ENCODE results near the gene ADARB1. TPM values are rescaled to one million over a fixed set of nuclear protein-coding genes. Genes with fewer than 3 reads are reported as not detected.
A peak's percentile ranks its signal among the peaks of the same experiment; 100 is the strongest.

ADARB1 gene
- total and polyA plus RNA-seq, 8 donors = 23.8 to 53.4 (median 30.2) TPM

- H3K4me3 ChIP-seq = no peak overlapping the region
- H3K4me1 ChIP-seq = peaks cover 10 to 50% of the 10 kb centered on the region in 2 donors
- DNase-seq (no peak), ATAC-seq (peak; percentile 38)
- no peak overlapping the region for H3K27ac ChIP-seq
- intact Hi-C loops (cut with DNase I) = no loop called here
- no peaks in the 10 kb centered on the region for H3K9me3 ChIP-seq
- H3K27me3 ChIP-seq = peaks cover 0 to 8% of the 10 kb centered on the region in 2 donors
- no peak for TF ChIP-seq CTCF (IDR thresholded peaks at IDR 0.05)
- H3K36me3 ChIP-seq = no peaks in the 10 kb centered on the region
These were observed 6.4 kb downstream of the ADARB1 start for GRCh38 chr21:45080639-45081414.

- H3K27ac ChIP-seq = no peak overlapping the region
- no peaks in the 10 kb centered on the region for H3K9me3 ChIP-seq
- no peak for TF ChIP-seq CTCF (IDR thresholded peaks at IDR 0.05)
- ATAC-seq (no peak), DNase-seq (no peak)
- intact Hi-C loops (cut with DNase I) = no loop called here
- H3K36me3 ChIP-seq = no peaks in the 10 kb centered on the region
- H3K4me3 ChIP-seq = no peak overlapping the region
- H3K4me1 ChIP-seq = peaks cover 5 to 47% of the 10 kb centered on the region in 2 donors
- H3K27me3 ChIP-seq = no peaks in the 10 kb centered on the region
These were observed 7.3 kb downstream of the ADARB1 start for GRCh38 chr21:45081636-45082035.

- Histone ChIP-seq H3K27ac (peak overlapping the region in 1 of 2 donors; percentile 20), H3K36me3 (no peaks in the 10 kb centered on the region), H3K9me3 (no peaks in the 10 kb centered on the region), H3K4me3 (no peak overlapping the region), H3K27me3 (no peaks in the 10 kb centered on the region), H3K4me1 (peaks cover 5 to 50% of the 10 kb centered on the region in 2 donors)
- ATAC-seq = no peak
- no peak for TF ChIP-seq CTCF (IDR thresholded peaks at IDR 0.05)
- intact Hi-C loops (cut with DNase I) = no loop called here
- no peak for DNase-seq
These were observed 8.4 kb downstream of the ADARB1 start for GRCh38 chr21:45082736-45083135.

- Histone ChIP-seq H3K4me3 (no peak overlapping the region), H3K9me3 (no peaks in the 10 kb centered on the region), H3K4me1 (peaks cover 0 to 36% of the 10 kb centered on the region in 2 donors), H3K27ac (no peak overlapping the region), H3K27me3 (no peaks in the 10 kb centered on the region), H3K36me3 (no peaks in the 10 kb centered on the region)
- no peak for TF ChIP-seq CTCF (IDR thresholded peaks at IDR 0.05)
- DNase-seq = no peak
- ATAC-seq = no peak
- intact Hi-C loops (cut with DNase I) = no loop called here
These were observed 9.7 kb downstream of the ADARB1 start for GRCh38 chr21:45084121-45084520.

GRCh38 chr21:45084881-45085536, 10.6 kb downstream of the ADARB1 start:
- TF ChIP-seq CTCF (IDR thresholded peaks at IDR 0.05) = no peak
- no peak for DNase-seq
- intact Hi-C loops (cut with DNase I) = no loop called here

More at GRCh38 chr21:45084881-45085536, 10.6 kb downstream of the ADARB1 start:
- Histone ChIP-seq H3K27me3 (no peaks in the 10 kb centered on the region), H3K4me3 (no peak overlapping the region), H3K27ac (no peak overlapping the region), H3K36me3 (no peaks in the 10 kb centered on the region), H3K4me1 (peaks cover 0 to 27% of the 10 kb centered on the region in 2 donors), H3K9me3 (no peaks in the 10 kb centered on the region)
- no peak for ATAC-seq

Measured in left lung (tissue), 10 donors.